CD14-positive monocyte (primary cell): ENCODE data around the gene TBC1D22A. TPM values are rescaled to one million over a fixed set of nuclear protein-coding genes. Genes with fewer than 3 reads are reported as not detected.

Experiments
- DNase-seq, 3 donors: peaks; one replicate each; pipeline ENCODE4 v3.0.0-alpha.2; 2011 to 2022
- H2AFZ ChIP-seq: 2 replicates; pipeline ENCODE4 v1.6.0; 2012; ENCODE audit warnings: mild to moderate bottlenecking, low read depth, low read length, inconsistent platforms; ENCODE audit not compliant: insufficient read depth, poor library complexity, severe bottlenecking
- H3K27ac ChIP-seq, 2 donors: 1 replicate in 1 of 2; 2 replicates in 1 of 2; pipeline ENCODE4 v1.5.1; 2012 to 2013; ENCODE audit warnings: low read length in 2 of 2, control low read depth in 1 of 2, inconsistent platforms in 1 of 2, low read depth in 1 of 2, mild to moderate bottlenecking in 1 of 2
- H3K27me3 ChIP-seq, 2 donors: one replicate each; pipeline versions ENCODE4 v1.6.0 to v1.6.1; 2011 to 2013; ENCODE audit warnings: low read length in 2 of 2; ENCODE audit not compliant: control insufficient read depth in 2 of 2, insufficient read depth in 2 of 2
- H3K36me3 ChIP-seq, 2 donors: replicated peaks in 1 of 2; 1 replicate in 1 of 2; 2 replicates in 1 of 2; pipeline versions ENCODE4 v1.5.1 to v1.6.1; 2012 to 2013; ENCODE audit warnings: low read length in 2 of 2, control low read depth in 1 of 2, inconsistent platforms in 1 of 2, mild to moderate bottlenecking in 1 of 2; ENCODE audit not compliant: insufficient read depth in 2 of 2, control insufficient read depth in 1 of 2
- H3K4me1 ChIP-seq, 2 donors: 1 replicate in 1 of 2; 2 replicates in 1 of 2; pipeline versions ENCODE4 v1.5.1 to v1.6.1; 2012 to 2013; ENCODE audit warnings: low read length in 2 of 2, control low read depth in 1 of 2, inconsistent platforms in 1 of 2, mild to moderate bottlenecking in 1 of 2, moderate library complexity in 1 of 2; ENCODE audit not compliant: insufficient read depth in 2 of 2, control insufficient read depth in 1 of 2
- H3K4me2 ChIP-seq: replicated peaks from 2 replicates; pipeline ENCODE3; 2012; ENCODE audit warnings: low read length, moderate library complexity, mild to moderate bottlenecking; ENCODE audit not compliant: poor library complexity, severe bottlenecking; ENCODE audit errors: extremely low read depth
- H3K4me3 ChIP-seq, 3 experiments: fragments of 200-600 bp in 1 of 3; sonication (generic) in 1 of 3; replicated peaks in 1 of 3; 1 replicate in 2 of 3; 2 replicates in 1 of 3; pipeline ENCODE4 v1.5.1; 2011 to 2013; ENCODE audit warnings: low read length in 3 of 3, mild to moderate bottlenecking in 3 of 3, control low read depth in 2 of 3, low read depth in 2 of 3, inconsistent platforms in 1 of 3, moderate library complexity in 1 of 3
- H3K79me2 ChIP-seq: 2 replicates; pipeline ENCODE4 v1.6.0; 2012; ENCODE audit warnings: mild to moderate bottlenecking, control low read depth, inconsistent platforms, low read length, moderate library complexity; ENCODE audit not compliant: insufficient read depth
- H3K9ac ChIP-seq: 2 replicates; pipeline ENCODE4 v1.6.0; 2017; ENCODE audit warnings: low read length, mild to moderate bottlenecking; ENCODE audit not compliant: insufficient read depth, poor library complexity, severe bottlenecking
- H3K9me3 ChIP-seq, 2 donors: replicated peaks in 1 of 2; 1 replicate in 1 of 2; 2 replicates in 1 of 2; pipeline versions ENCODE4 v1.5.1 to v1.6.1; 2012 to 2013; ENCODE audit warnings: low read length in 2 of 2, control low read depth in 1 of 2; ENCODE audit not compliant: control insufficient read depth in 1 of 2, insufficient read depth in 1 of 2
- H4K20me1 ChIP-seq: 2 replicates; pipeline ENCODE4 v1.6.0; 2012; ENCODE audit warnings: mild to moderate bottlenecking, low read length, control low read depth, moderate library complexity; ENCODE audit not compliant: insufficient read depth
- H3K27ac Mint-ChIP-seq, 7 donors: one replicate each; pipeline ENCODE4 v1.8.0; 2020; ENCODE audit warnings: mild to moderate bottlenecking in 7 of 7, mixed read lengths in 7 of 7, moderate library complexity in 6 of 7, inconsistent platforms in 2 of 7
- H3K27me3 Mint-ChIP-seq, 3 donors: one replicate each; pipeline ENCODE4 v1.8.0; 2021 to 2022; ENCODE audit warnings: low read depth in 3 of 3, mild to moderate bottlenecking in 3 of 3, mixed read lengths in 3 of 3, moderate library complexity in 3 of 3, inconsistent platforms in 1 of 3
- H3K36me3 Mint-ChIP-seq, 2 donors: one replicate each; pipeline ENCODE4 v1.8.0; 2020; ENCODE audit warnings: mixed read lengths in 2 of 2, inconsistent platforms in 1 of 2, mild to moderate bottlenecking in 1 of 2
- H3K4me1 Mint-ChIP-seq: one replicate; pipeline ENCODE4 v1.8.0; 2020; ENCODE audit warnings: mild to moderate bottlenecking, mixed read lengths
- H3K4me3 Mint-ChIP-seq, 2 donors: one replicate each; pipeline ENCODE4 v1.8.0; 2020; ENCODE audit warnings: mild to moderate bottlenecking in 2 of 2, mixed read lengths in 2 of 2, moderate library complexity in 1 of 2
- H3K9me3 Mint-ChIP-seq, 7 donors: one replicate each; pipeline ENCODE4 v1.8.0; 2020 to 2022; ENCODE audit warnings: mixed read lengths in 7 of 7, mild to moderate bottlenecking in 6 of 7, moderate library complexity in 6 of 7, inconsistent platforms in 2 of 7
- CTCF ChIP-seq: fragments of 200-600 bp; IDR thresholded peaks from one replicate; pipeline ENCODE4 v1.8.0; 2022; ENCODE audit warnings: antibody characterized with exemption, mild to moderate bottlenecking
- WGBS: methylation state at CpG from one replicate; pipeline ENCODE4 v1.1.5; 2013; ENCODE audit warnings: missing lambda C conversion rate; ENCODE audit not compliant: insufficient coverage; 5-methylcytosine and 5-hydroxymethylcytosine counted together
- intact Hi-C, 2 donors: fragments of 100-400 bp; cut with micrococcal nuclease; formaldehyde crosslinking; loops; one replicate each; pipeline versions ENCODE4 v1.15.0 to v1.15.1; 2023
- polyA plus RNA-seq, 3 donors: library from polyadenylated mRNA; depleted of rRNA in 1 of 3; unstranded in 2 of 3; stranded (reverse) in 1 of 3; fragments of 300-500 nt in 2 of 3; fragments of >200 nt in 1 of 3; fragmentation: Illumina TruSeq in 2 of 3; gene quantifications; 1 replicate in 2 of 3; 2 replicates in 1 of 3; pipeline ENCODE4 v1.2.3, GENCODE V29; 2012 to 2021

Gene TBC1D22A
- polyA plus RNA-seq, 3 donors, result 25.9 to 36.2 (median 29.5) TPM

- Histone ChIP-seq H3K9ac (no peak overlapping the region), H3K9me3 (no peaks in the 10 kb centered on the region), H2AFZ (no peak overlapping the region), H3K79me2 (no peaks in the 10 kb centered on the region), H3K4me1 (no peaks in the 10 kb centered on the region), H3K27me3 (no peaks in the 10 kb centered on the region), H3K27ac (no peak overlapping the region), H3K4me3 (no peak overlapping the region), H4K20me1 (peaks cover 96% of the 10 kb centered on the region), H3K4me2 (no peak overlapping the region), H3K36me3 (peaks cover 11 to 16% of the 10 kb centered on the region in 2 donors)
- Mint-ChIP-seq H3K36me3 (peaks cover 20 to 30% of the 10 kb centered on the region in 2 donors), H3K4me3 (no peak overlapping the region), H3K9me3 (peaks cover 0 to 3% (median 0%) of the 10 kb centered on the region in 7 donors), H3K27ac (no peak overlapping the region), H3K4me1 (peaks cover 8% of the 10 kb centered on the region), H3K27me3 (peaks cover 0 to 3% (median 2%) of the 10 kb centered on the region in 3 donors)
- DNase-seq, result no peak
- WGBS, result 96% methylated on average over 16 of the region's 20 CpGs
- TF ChIP-seq CTCF, result no peak
- intact Hi-C loops, result no loop called here
These were observed 288.1 kb downstream of the TBC1D22A start for GRCh38 chr22:47050401-47051051.

- H3K9ac ChIP-seq, result no peak overlapping the region
- peaks cover 11 to 26% of the 10 kb centered on the region in 2 donors for H3K36me3 ChIP-seq
- H2AFZ ChIP-seq, result no peak overlapping the region
- no peaks in the 10 kb centered on the region for H3K9me3 ChIP-seq
- Mint-ChIP-seq H3K9me3 (peaks cover 0 to 3% (median 0%) of the 10 kb centered on the region in 7 donors), H3K36me3 (peaks cover 29 to 35% of the 10 kb centered on the region in 2 donors), H3K27me3 (peaks cover 0 to 5% (median 2%) of the 10 kb centered on the region in 3 donors), H3K4me1 (peaks cover 8% of the 10 kb centered on the region), H3K4me3 (no peak overlapping the region), H3K27ac (no peak overlapping the region)
- H3K4me2 ChIP-seq, result no peak overlapping the region
- no peaks in the 10 kb centered on the region for H3K4me1 ChIP-seq
- no peak overlapping the region for H3K4me3 ChIP-seq
- H3K79me2 ChIP-seq, result no peaks in the 10 kb centered on the region
- intact Hi-C loops, result no loop called here
- peaks cover 96% of the 10 kb centered on the region for H4K20me1 ChIP-seq
- no peak for DNase-seq
- TF ChIP-seq CTCF, result no peak
- H3K27me3 ChIP-seq, result no peaks in the 10 kb centered on the region
- H3K27ac ChIP-seq, result no peak overlapping the region
- WGBS, result 96% methylated on average over 14 of the region's 20 CpGs
These were observed 289.1 kb downstream of the TBC1D22A start for GRCh38 chr22:47051441-47052071.
